Measurements from ENCODE around the gene POTEI. TPM values are rescaled to one million over a fixed set of nuclear protein-coding genes. Genes with fewer than 3 reads are reported as not detected.
A peak's percentile ranks its signal among the peaks of the same experiment; 100 is the strongest.
"Not testable (repeated sequence)": the region's sequence is repeated elsewhere in the genome, so short reads cannot be mapped to it uniquely, and the experiment has no call there.

POTEI gene
- total RNA-seq, 2 experiments from 2014 or later = not detected

- H3K9me3 Mint-ChIP-seq, H3K4me1 Mint-ChIP-seq, H3K27me3 Mint-ChIP-seq, H3K27ac Mint-ChIP-seq, DNase-seq, H3K4me3 Mint-ChIP-seq, H3K36me3 Mint-ChIP-seq: not testable (repeated sequence)
Measured at GRCh38 chr2:130520992-130521391, 11.9 kb upstream of the POTEI start, which contains the start of gene CFC1B. TSS of gene CFC1B (plus strand) at chr2:130521222. CDS start at chr2:130521485, 263 bp downstream.

- not testable (repeated sequence) for H3K27ac Mint-ChIP-seq
Measured at GRCh38 chr2:130518516-130519106, 9.5 kb upstream of the POTEI start.

GRCh38 chr2:130511747-130512451 lies 2.8 kb upstream of the POTEI start:
- H3K36me3 Mint-ChIP-seq, H3K27me3 Mint-ChIP-seq, H3K4me3 Mint-ChIP-seq, H3K9me3 Mint-ChIP-seq, H3K4me1 Mint-ChIP-seq, DNase-seq, H3K27ac Mint-ChIP-seq: not testable (repeated sequence)

More at GRCh38 chr2:130518516-130519106, 9.5 kb upstream of the POTEI start:
- DNase-seq, H3K4me1 Mint-ChIP-seq, H3K36me3 Mint-ChIP-seq, H3K4me3 Mint-ChIP-seq, H3K9me3 Mint-ChIP-seq, H3K27me3 Mint-ChIP-seq: not testable (repeated sequence)

- H3K4me3 Mint-ChIP-seq, H3K9me3 Mint-ChIP-seq, DNase-seq, H3K36me3 Mint-ChIP-seq, H3K4me1 Mint-ChIP-seq, H3K27me3 Mint-ChIP-seq, H3K27ac Mint-ChIP-seq: not testable (repeated sequence)
Measured at GRCh38 chr2:130510807-130511746, 1.9 kb upstream of the POTEI start.

GRCh38 chr2:130491073-130491472 lies 18.1 kb downstream of the POTEI start:
- H3K4me1 Mint-ChIP-seq, H3K36me3 Mint-ChIP-seq, H3K9me3 Mint-ChIP-seq, H3K4me3 Mint-ChIP-seq, DNase-seq, H3K27me3 Mint-ChIP-seq, H3K27ac Mint-ChIP-seq: not testable (repeated sequence)

- H3K27ac Mint-ChIP-seq, DNase-seq, H3K36me3 Mint-ChIP-seq, H3K27me3 Mint-ChIP-seq, H3K9me3 Mint-ChIP-seq, H3K4me1 Mint-ChIP-seq, H3K4me3 Mint-ChIP-seq: not testable (repeated sequence)
Measured at GRCh38 chr2:130455413-130455812, 53.7 kb downstream of the POTEI start.

GRCh38 chr2:130454712-130455083 lies 54.4 kb downstream of the POTEI start:
- not testable (repeated sequence) for DNase-seq, H3K36me3 Mint-ChIP-seq, H3K27me3 Mint-ChIP-seq, H3K27ac Mint-ChIP-seq, H3K4me3 Mint-ChIP-seq, H3K4me1 Mint-ChIP-seq, H3K9me3 Mint-ChIP-seq

- not testable (repeated sequence) for H3K27me3 Mint-ChIP-seq, H3K4me1 Mint-ChIP-seq, H3K27ac Mint-ChIP-seq, H3K9me3 Mint-ChIP-seq, DNase-seq, H3K36me3 Mint-ChIP-seq, H3K4me3 Mint-ChIP-seq
Measured at GRCh38 chr2:130453955-130454711, 55.0 kb downstream of the POTEI start.

- not testable (repeated sequence) for H3K27me3 Mint-ChIP-seq, H3K9me3 Mint-ChIP-seq, H3K36me3 Mint-ChIP-seq, H3K4me1 Mint-ChIP-seq, DNase-seq, H3K27ac Mint-ChIP-seq, H3K4me3 Mint-ChIP-seq
Measured at GRCh38 chr2:130452897-130453296, 56.2 kb downstream of the POTEI start.

GRCh38 chr2:130451823-130452222 lies 57.3 kb downstream of the POTEI start:
- not testable (repeated sequence) for H3K4me1 Mint-ChIP-seq, H3K9me3 Mint-ChIP-seq, DNase-seq

GRCh38 chr2:130451278-130451677 lies 57.9 kb downstream of the POTEI start:
- H3K27me3 Mint-ChIP-seq, H3K4me3 Mint-ChIP-seq, H3K27ac Mint-ChIP-seq, H3K4me1 Mint-ChIP-seq, H3K9me3 Mint-ChIP-seq, H3K36me3 Mint-ChIP-seq, DNase-seq: not testable (repeated sequence)

More at GRCh38 chr2:130451823-130452222, 57.3 kb downstream of the POTEI start:
- not testable (repeated sequence) for H3K4me3 Mint-ChIP-seq, H3K36me3 Mint-ChIP-seq, H3K27ac Mint-ChIP-seq, H3K27me3 Mint-ChIP-seq

- H3K4me1 Mint-ChIP-seq = not testable (repeated sequence)
Measured at GRCh38 chr2:130450366-130450765, 58.8 kb downstream of the POTEI start.

GRCh38 chr2:130427631-130428030 lies 81.5 kb downstream of the POTEI start:
- not testable (repeated sequence) for H3K27ac Mint-ChIP-seq, H3K4me1 Mint-ChIP-seq, H3K9me3 Mint-ChIP-seq, H3K36me3 Mint-ChIP-seq
- Mint-ChIP-seq H3K27me3 (peaks cover 23% of the 10 kb centered on the region), H3K4me3 (peak overlapping the region; percentile 61)
- peak; percentile 1 for DNase-seq

More at GRCh38 chr2:130450366-130450765, 58.8 kb downstream of the POTEI start:
- not testable (repeated sequence) for H3K36me3 Mint-ChIP-seq, DNase-seq, H3K27ac Mint-ChIP-seq, H3K9me3 Mint-ChIP-seq, H3K27me3 Mint-ChIP-seq, H3K4me3 Mint-ChIP-seq

GRCh38 chr2:130418845-130419244 lies 90.3 kb downstream of the POTEI start:
- H3K9me3 Mint-ChIP-seq = not testable (repeated sequence)

GRCh38 chr2:130416693-130417092 lies 92.4 kb downstream of the POTEI start:
- H3K27ac Mint-ChIP-seq, H3K4me1 Mint-ChIP-seq, H3K36me3 Mint-ChIP-seq, H3K4me3 Mint-ChIP-seq, H3K27me3 Mint-ChIP-seq, H3K9me3 Mint-ChIP-seq: not testable (repeated sequence)
- DNase-seq = peak; percentile 21

More at GRCh38 chr2:130418845-130419244, 90.3 kb downstream of the POTEI start:
- H3K36me3 Mint-ChIP-seq, H3K4me3 Mint-ChIP-seq, H3K27ac Mint-ChIP-seq, DNase-seq, H3K4me1 Mint-ChIP-seq: not testable (repeated sequence)
- peaks cover 11% of the 10 kb centered on the region for H3K27me3 Mint-ChIP-seq
